HepG2 (cell line): ENCODE results near the gene GRK5. TPM values are rescaled to one million over a fixed set of nuclear protein-coding genes. Genes with fewer than 3 reads are reported as not detected.

ENCODE experiments used
- ESRRA ChIP-seq: sonication (generic); formaldehyde crosslinking; IDR thresholded peaks from 2 replicates; pipeline ENCODE4 v1.5.1; 2020; ENCODE audit warnings: mild to moderate bottlenecking, low read depth, missing genetic modification reagents
- GATAD2A ChIP-seq: IDR thresholded peaks from 2 replicates; pipeline ENCODE4 v1.6.1; 2016
- HDAC2 ChIP-seq: sonication (generic); formaldehyde crosslinking; IDR thresholded peaks from 2 replicates; pipeline ENCODE4 v1.4.0; 2020; ENCODE audit warnings: missing genetic modification reagents
- ISL2 ChIP-seq: sonication (generic); formaldehyde crosslinking; IDR thresholded peaks from 2 replicates; pipeline ENCODE4 v1.5.0; 2020; ENCODE audit warnings: missing genetic modification reagents
- KLF16 ChIP-seq, 2 experiments: sonication (generic) in 1 of 2; formaldehyde crosslinking in 1 of 2; IDR thresholded peaks; 2 replicates each; pipeline versions ENCODE4 v1.6.1 to v1.8.0; 2016 to 2023; ENCODE audit warnings: missing genetic modification reagents in 2 of 2, missing compliant biosample characterization in 1 of 2
- NAIF1 ChIP-seq: sonication (generic); formaldehyde crosslinking; IDR thresholded peaks from 2 replicates; pipeline ENCODE4 v1.5.0; 2020; ENCODE audit warnings: mild to moderate bottlenecking, missing genetic modification reagents, borderline replicate concordance
- NONO ChIP-seq, 2 experiments: fragments of 450-650 bp in 1 of 2; sonication (generic) in 1 of 2; formaldehyde crosslinking in 1 of 2; IDR thresholded peaks in 1 of 2; conservative IDR thresholded peaks in 1 of 2; 2 replicates each; pipeline versions ENCODE4 v1.6.1 to v1.8.0; 2017 to 2022; ENCODE audit warnings: mild to moderate bottlenecking in 1 of 2, missing genetic modification reagents in 1 of 2, moderate library complexity in 1 of 2
- PAX8 ChIP-seq: sonication (generic); formaldehyde crosslinking; IDR thresholded peaks from 2 replicates; pipeline ENCODE4 v1.8.0; 2022; ENCODE audit warnings: mild to moderate bottlenecking, missing genetic modification reagents, borderline replicate concordance
- PHF8 ChIP-seq: sonication (generic); formaldehyde crosslinking; IDR thresholded peaks from 2 replicates; pipeline ENCODE4 v1.5.0; 2020; ENCODE audit warnings: missing genetic modification reagents
- TARDBP ChIP-seq: sonication (generic); formaldehyde crosslinking; IDR thresholded peaks from 2 replicates; pipeline ENCODE4 v1.8.0; 2022; ENCODE audit warnings: mild to moderate bottlenecking, missing genetic modification reagents
- TEAD3 ChIP-seq: optimal IDR thresholded peaks from 2 replicates; pipeline ENCODE3; 2016; ENCODE audit warnings: borderline replicate concordance
- ZKSCAN1 ChIP-seq: fragments of 150-350 bp; IDR thresholded peaks from 2 replicates; pipeline ENCODE4 v1.6.1; 2014; ENCODE audit warnings: low read length
- ZNF598 ChIP-seq: sonication (generic); formaldehyde crosslinking; IDR thresholded peaks from 2 replicates; pipeline ENCODE4 v1.5.1; 2020; ENCODE audit warnings: mild to moderate bottlenecking, missing genetic modification reagents, borderline replicate concordance
- ZNF614 ChIP-seq: IDR thresholded peaks from 2 replicates; pipeline ENCODE4 v1.6.1; 2018; ENCODE audit warnings: missing biosample characterization, missing genetic modification reagents, inconsistent platforms, borderline replicate concordance
- polyA plus RNA-seq, 8 experiments: library from polyadenylated mRNA; depleted of rRNA in 3 of 8; stranded (reverse) in 7 of 8; unstranded in 1 of 8; fragments of >200 nt; fragmentation: Illumina TruSeq in 4 of 8; extraction: Trizol in 4 of 8; gene quantifications; 2 replicates each; pipeline versions ENCODE4 v1.2.1 to v1.2.3, GENCODE V29; 2011 to 2016; ENCODE audit warnings: low read depth in 4 of 8, missing spikeins in 1 of 8, mixed read lengths in 1 of 8; ENCODE audit not compliant: insufficient read depth in 1 of 8
- total RNA-seq, 5 experiments: library from RNA; depleted of rRNA; stranded (reverse); fragments of >200 nt; fragmentation: Illumina TruSeq; extraction: Trizol; gene quantifications; 2 replicates each; pipeline ENCODE4 v1.2.3, GENCODE V29; 2016; ENCODE audit warnings: low read depth in 1 of 5
- TF ChIP-seq, protein P1 (sequence below): sonication (generic); formaldehyde crosslinking; IDR thresholded peaks from 2 replicates; pipeline ENCODE4 v1.5.1; 2020; ENCODE audit warnings: mild to moderate bottlenecking, missing genetic modification reagents, borderline replicate concordance
- TF ChIP-seq, protein P2 (sequence below): fragments of 450-650 bp; IDR thresholded peaks from 2 replicates; pipeline ENCODE4 v1.6.1; 2016
- TF ChIP-seq, protein P3 (sequence below): sonication (generic); formaldehyde crosslinking; conservative IDR thresholded peaks from 2 replicates; pipeline ENCODE4 v1.8.1; 2023; ENCODE audit warnings: missing genetic modification reagents
- TF ChIP-seq, protein P4 (sequence below): sonication (generic); formaldehyde crosslinking; IDR thresholded peaks from 2 replicates; pipeline ENCODE4 v1.5.0; 2020; ENCODE audit warnings: mild to moderate bottlenecking, missing genetic modification reagents, borderline replicate concordance

The GRK5 gene
- total and polyA plus RNA-seq, 2 of the 13 experiments (the other 11 are each of a cell fraction or from before 2014, with no cell fraction given): 10.4 to 12.6 TPM

DNA sequence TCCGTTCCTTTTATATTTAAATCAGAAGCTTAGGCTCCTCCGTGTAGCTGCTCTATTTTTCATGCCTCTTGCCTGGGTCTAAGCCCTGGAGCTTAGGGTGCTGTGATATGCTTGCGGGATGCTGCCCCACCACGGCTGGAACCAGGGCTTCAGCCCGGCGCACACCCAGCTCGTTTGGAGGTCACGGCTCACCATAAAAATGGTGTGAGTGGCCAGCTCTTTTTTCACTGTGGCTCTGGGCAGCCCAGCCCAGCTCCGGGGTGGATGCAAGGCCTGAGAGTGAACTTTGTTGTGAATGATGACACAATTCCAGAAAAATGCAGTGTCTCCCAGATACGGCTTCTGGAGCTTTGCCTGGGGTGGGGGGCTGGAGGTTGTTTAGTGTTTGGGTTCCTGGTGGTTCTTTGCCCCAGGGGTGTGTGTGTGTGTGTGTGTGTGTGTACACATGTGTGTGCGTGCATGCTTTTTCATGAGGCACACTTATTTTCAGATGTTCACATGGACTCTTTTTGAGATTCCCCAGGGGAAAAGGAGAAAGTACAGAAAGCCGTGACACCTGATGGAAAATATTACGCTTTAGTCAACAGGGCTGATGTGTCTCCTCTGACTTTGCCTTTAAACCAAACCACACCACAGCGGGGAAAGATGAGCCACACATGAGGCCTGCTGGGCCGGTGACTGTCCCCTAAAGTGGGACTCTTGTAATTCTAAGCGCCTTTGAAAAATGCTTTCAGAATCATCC, 46.2 kb downstream of the GRK5 start (continued):
- TF ChIP-seq, protein P1, sequence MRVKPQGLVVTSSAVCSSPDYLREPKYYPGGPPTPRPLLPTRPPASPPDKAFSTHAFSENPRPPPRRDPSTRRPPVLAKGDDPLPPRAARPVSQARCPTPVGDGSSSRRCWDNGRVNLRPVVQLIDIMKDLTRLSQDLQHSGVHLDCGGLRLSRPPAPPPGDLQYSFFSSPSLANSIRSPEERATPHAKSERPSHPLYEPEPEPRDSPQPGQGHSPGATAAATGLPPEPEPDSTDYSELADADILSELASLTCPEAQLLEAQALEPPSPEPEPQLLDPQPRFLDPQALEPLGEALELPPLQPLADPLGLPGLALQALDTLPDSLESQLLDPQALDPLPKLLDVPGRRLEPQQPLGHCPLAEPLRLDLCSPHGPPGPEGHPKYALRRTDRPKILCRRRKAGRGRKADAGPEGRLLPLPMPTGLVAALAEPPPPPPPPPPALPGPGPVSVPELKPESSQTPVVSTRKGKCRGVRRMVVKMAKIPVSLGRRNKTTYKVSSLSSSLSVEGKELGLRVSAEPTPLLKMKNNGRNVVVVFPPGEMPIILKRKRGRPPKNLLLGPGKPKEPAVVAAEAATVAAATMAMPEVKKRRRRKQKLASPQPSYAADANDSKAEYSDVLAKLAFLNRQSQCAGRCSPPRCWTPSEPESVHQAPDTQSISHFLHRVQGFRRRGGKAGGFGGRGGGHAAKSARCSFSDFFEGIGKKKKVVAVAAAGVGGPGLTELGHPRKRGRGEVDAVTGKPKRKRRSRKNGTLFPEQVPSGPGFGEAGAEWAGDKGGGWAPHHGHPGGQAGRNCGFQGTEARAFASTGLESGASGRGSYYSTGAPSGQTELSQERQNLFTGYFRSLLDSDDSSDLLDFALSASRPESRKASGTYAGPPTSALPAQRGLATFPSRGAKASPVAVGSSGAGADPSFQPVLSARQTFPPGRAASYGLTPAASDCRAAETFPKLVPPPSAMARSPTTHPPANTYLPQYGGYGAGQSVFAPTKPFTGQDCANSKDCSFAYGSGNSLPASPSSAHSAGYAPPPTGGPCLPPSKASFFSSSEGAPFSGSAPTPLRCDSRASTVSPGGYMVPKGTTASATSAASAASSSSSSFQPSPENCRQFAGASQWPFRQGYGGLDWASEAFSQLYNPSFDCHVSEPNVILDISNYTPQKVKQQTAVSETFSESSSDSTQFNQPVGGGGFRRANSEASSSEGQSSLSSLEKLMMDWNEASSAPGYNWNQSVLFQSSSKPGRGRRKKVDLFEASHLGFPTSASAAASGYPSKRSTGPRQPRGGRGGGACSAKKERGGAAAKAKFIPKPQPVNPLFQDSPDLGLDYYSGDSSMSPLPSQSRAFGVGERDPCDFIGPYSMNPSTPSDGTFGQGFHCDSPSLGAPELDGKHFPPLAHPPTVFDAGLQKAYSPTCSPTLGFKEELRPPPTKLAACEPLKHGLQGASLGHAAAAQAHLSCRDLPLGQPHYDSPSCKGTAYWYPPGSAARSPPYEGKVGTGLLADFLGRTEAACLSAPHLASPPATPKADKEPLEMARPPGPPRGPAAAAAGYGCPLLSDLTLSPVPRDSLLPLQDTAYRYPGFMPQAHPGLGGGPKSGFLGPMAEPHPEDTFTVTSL: peak; percentile 77; the same call in 1 of the 2 replicates
- peak; percentile 88 for TF ChIP-seq GATAD2A (CRISPR knock-in tag)
- TF ChIP-seq PHF8 (CRISPR knock-in tag): peak; percentile 32; the same call in 1 of the 2 replicates
- peak; percentile 59; the same call in 1 of the 2 replicates for TF ChIP-seq TARDBP (CRISPR knock-in tag)
- TF ChIP-seq HDAC2 (CRISPR knock-in tag): peak; percentile 56
- TF ChIP-seq, protein P2, sequence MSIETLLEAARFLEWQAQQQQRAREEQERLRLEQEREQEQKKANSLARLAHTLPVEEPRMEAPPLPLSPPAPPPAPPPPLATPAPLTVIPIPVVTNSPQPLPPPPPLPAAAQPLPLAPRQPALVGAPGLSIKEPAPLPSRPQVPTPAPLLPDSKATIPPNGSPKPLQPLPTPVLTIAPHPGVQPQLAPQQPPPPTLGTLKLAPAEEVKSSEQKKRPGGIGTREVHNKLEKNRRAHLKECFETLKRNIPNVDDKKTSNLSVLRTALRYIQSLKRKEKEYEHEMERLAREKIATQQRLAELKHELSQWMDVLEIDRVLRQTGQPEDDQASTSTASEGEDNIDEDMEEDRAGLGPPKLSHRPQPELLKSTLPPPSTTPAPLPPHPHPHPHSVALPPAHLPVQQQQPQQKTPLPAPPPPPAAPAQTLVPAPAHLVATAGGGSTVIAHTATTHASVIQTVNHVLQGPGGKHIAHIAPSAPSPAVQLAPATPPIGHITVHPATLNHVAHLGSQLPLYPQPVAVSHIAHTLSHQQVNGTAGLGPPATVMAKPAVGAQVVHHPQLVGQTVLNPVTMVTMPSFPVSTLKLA: peak; percentile 44
- 0 out of 2 replicates have a peak, but pooled peaks have one; percentile 20 for TF ChIP-seq ZNF598
- peak; percentile 18; the same call in 1 of the 2 replicates for TF ChIP-seq ZNF614 (CRISPR knock-in tag)
- peak; percentile 44; the same call in 1 of the 2 replicates for TF ChIP-seq ZKSCAN1
- TF ChIP-seq, protein P3, sequence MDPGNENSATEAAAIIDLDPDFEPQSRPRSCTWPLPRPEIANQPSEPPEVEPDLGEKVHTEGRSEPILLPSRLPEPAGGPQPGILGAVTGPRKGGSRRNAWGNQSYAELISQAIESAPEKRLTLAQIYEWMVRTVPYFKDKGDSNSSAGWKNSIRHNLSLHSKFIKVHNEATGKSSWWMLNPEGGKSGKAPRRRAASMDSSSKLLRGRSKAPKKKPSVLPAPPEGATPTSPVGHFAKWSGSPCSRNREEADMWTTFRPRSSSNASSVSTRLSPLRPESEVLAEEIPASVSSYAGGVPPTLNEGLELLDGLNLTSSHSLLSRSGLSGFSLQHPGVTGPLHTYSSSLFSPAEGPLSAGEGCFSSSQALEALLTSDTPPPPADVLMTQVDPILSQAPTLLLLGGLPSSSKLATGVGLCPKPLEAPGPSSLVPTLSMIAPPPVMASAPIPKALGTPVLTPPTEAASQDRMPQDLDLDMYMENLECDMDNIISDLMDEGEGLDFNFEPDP: no peak
- peak; percentile 92 for TF ChIP-seq TEAD3
- peak; percentile 78 for TF ChIP-seq ESRRA (CRISPR knock-in tag)
- TF ChIP-seq PAX8 (CRISPR knock-in tag): 0 out of 2 replicates have a peak, but pooled peaks have one; percentile 42
- TF ChIP-seq ISL2 (CRISPR knock-in tag): peak; percentile 33; the same call in 1 of the 2 replicates
- TF ChIP-seq KLF16 (CRISPR knock-in tag; IDR thresholded peaks at IDR 0.05): peak in 1 of 2 experiments; percentile 57; a peak in 1 of 4 replicates
- no peak for TF ChIP-seq NAIF1 (CRISPR knock-in tag)
- TF ChIP-seq, protein P4, sequence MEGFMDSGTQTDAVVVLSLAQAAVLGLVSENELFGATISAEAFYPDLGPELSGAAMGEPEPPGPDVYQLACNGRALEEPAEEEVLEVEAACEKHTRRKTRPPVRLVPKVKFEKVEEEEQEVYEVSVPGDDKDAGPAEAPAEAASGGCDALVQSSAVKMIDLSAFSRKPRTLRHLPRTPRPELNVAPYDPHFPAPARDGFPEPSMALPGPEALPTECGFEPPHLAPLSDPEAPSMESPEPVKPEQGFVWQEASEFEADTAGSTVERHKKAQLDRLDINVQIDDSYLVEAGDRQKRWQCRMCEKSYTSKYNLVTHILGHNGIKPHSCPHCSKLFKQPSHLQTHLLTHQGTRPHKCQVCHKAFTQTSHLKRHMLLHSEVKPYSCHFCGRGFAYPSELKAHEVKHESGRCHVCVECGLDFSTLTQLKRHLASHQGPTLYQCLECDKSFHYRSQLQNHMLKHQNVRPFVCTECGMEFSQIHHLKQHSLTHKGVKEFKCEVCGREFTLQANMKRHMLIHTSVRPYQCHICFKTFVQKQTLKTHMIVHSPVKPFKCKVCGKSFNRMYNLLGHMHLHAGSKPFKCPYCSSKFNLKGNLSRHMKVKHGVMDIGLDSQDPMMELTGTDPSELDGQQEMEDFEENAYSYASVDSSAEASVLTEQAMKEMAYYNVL (CRISPR knock-in tag): peak; percentile 86
- no peak for TF ChIP-seq NONO (IDR thresholded peaks at IDR 0.05)
- TF ChIP-seq NONO (CRISPR knock-in tag; conservative IDR thresholded peaks at IDR 0.05): peak; percentile 30; the same call in 1 of the 2 replicates
